ENCODE results near the gene CCDC171. TPM values are rescaled to one million over a fixed set of nuclear protein-coding genes. Genes with fewer than 3 reads are reported as not detected.

Gene CCDC171
- total and polyA plus RNA-seq, 2 of the 13 experiments (the other 11 are each of a cell fraction or from before 2014, with no cell fraction given) = 0.95 to 2.5 TPM

- TF ChIP-seq ZNF446 (CRISPR knock-in tag; IDR thresholded peaks at IDR 0.05) = 0 out of 2 replicates have a peak, but pooled peaks have one; percentile 56
- TF ChIP-seq ZSCAN9 (CRISPR knock-in tag; IDR thresholded peaks at IDR 0.05; ENCODE audit: borderline replicate concordance) = no peak
- TF ChIP-seq, protein P1, sequence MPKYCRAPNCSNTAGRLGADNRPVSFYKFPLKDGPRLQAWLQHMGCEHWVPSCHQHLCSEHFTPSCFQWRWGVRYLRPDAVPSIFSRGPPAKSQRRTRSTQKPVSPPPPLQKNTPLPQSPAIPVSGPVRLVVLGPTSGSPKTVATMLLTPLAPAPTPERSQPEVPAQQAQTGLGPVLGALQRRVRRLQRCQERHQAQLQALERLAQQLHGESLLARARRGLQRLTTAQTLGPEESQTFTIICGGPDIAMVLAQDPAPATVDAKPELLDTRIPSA (CRISPR knock-in tag; IDR thresholded peaks at IDR 0.05; ENCODE audit: borderline replicate concordance) = no peak
- peak; percentile 87 for TF ChIP-seq ZNF564 (CRISPR knock-in tag; IDR thresholded peaks at IDR 0.05)
- peak; percentile 85; the same call in 1 of the 2 replicates for TF ChIP-seq ZNF784 (CRISPR knock-in tag; IDR thresholded peaks at IDR 0.05; ENCODE audit: borderline replicate concordance)
- TF ChIP-seq TMF1 (CRISPR knock-in tag; IDR thresholded peaks at IDR 0.05; ENCODE audit: low read depth) = 0 out of 2 replicates have a peak, but pooled peaks have one; percentile 62
- no peak; the same call in 1 of the 2 replicates for TF ChIP-seq ZZZ3 (CRISPR knock-in tag; IDR thresholded peaks at IDR 0.05; ENCODE audit: borderline replicate concordance)
- TF ChIP-seq, protein P2, sequence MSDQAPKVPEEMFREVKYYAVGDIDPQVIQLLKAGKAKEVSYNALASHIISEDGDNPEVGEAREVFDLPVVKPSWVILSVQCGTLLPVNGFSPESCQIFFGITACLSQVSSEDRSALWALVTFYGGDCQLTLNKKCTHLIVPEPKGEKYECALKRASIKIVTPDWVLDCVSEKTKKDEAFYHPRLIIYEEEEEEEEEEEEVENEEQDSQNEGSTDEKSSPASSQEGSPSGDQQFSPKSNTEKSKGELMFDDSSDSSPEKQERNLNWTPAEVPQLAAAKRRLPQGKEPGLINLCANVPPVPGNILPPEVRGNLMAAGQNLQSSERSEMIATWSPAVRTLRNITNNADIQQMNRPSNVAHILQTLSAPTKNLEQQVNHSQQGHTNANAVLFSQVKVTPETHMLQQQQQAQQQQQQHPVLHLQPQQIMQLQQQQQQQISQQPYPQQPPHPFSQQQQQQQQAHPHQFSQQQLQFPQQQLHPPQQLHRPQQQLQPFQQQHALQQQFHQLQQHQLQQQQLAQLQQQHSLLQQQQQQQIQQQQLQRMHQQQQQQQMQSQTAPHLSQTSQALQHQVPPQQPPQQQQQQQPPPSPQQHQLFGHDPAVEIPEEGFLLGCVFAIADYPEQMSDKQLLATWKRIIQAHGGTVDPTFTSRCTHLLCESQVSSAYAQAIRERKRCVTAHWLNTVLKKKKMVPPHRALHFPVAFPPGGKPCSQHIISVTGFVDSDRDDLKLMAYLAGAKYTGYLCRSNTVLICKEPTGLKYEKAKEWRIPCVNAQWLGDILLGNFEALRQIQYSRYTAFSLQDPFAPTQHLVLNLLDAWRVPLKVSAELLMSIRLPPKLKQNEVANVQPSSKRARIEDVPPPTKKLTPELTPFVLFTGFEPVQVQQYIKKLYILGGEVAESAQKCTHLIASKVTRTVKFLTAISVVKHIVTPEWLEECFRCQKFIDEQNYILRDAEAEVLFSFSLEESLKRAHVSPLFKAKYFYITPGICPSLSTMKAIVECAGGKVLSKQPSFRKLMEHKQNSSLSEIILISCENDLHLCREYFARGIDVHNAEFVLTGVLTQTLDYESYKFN (CRISPR knock-in tag; conservative IDR thresholded peaks at IDR 0.05) = no peak; the same call in 1 of the 2 replicates
- TF ChIP-seq ZNF749 (CRISPR knock-in tag; IDR thresholded peaks at IDR 0.05; ENCODE audit: borderline replicate concordance) = peak; percentile 93
- TF ChIP-seq GATAD1 (CRISPR knock-in tag; IDR thresholded peaks at IDR 0.05) = no peak
- TF ChIP-seq ASH2L (IDR thresholded peaks at IDR 0.05; ENCODE audit: insufficient read length, low read depth, low read length) = peak; percentile 96
- TF ChIP-seq ZNF558 (CRISPR knock-in tag; IDR thresholded peaks at IDR 0.05; ENCODE audit: borderline replicate concordance) = 0 out of 2 replicates have a peak, but pooled peaks have one; percentile 16
- no peak for TF ChIP-seq ZNF343 (CRISPR knock-in tag; IDR thresholded peaks at IDR 0.05)
- TF ChIP-seq MTF2 (CRISPR knock-in tag; IDR thresholded peaks at IDR 0.05; ENCODE audit: borderline replicate concordance) = no peak
- TF ChIP-seq, protein P3, sequence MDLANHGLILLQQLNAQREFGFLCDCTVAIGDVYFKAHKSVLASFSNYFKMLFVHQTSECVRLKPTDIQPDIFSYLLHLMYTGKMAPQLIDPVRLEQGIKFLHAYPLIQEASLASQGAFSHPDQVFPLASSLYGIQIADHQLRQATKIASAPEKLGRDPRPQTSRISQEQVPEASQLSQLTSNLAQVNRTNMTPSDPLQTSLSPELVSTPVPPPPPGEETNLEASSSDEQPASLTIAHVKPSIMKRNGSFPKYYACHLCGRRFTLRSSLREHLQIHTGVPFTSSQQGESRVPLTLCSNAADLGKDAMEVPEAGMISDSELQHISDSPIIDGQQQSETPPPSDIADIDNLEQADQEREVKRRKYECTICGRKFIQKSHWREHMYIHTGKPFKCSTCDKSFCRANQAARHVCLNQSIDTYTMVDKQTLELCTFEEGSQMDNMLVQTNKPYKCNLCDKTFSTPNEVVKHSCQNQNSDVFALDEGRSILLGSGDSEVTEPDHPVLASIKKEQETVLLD (CRISPR knock-in tag; IDR thresholded peaks at IDR 0.05; ENCODE audit: low read depth) = no peak
- TF ChIP-seq ZNF644 (CRISPR knock-in tag; IDR thresholded peaks at IDR 0.05; ENCODE audit: low read depth) = no peak
- TF ChIP-seq SOX13 (IDR thresholded peaks at IDR 0.05) = no peak
- TF ChIP-seq SOX13 (CRISPR knock-in tag; conservative IDR thresholded peaks at IDR 0.05 in 1 of 2, IDR thresholded peaks at IDR 0.05 in 1 of 2) = 0 out of 4 replicates have a peak, but pooled peaks of 1 of the 2 experiments have one; percentile 18
- TF ChIP-seq ATM (IDR thresholded peaks at IDR 0.05; ENCODE audit: borderline replicate concordance) = no peak
- TF ChIP-seq TCF7 (IDR thresholded peaks at IDR 0.05; ENCODE audit: low read depth) = no peak
- peak; percentile 71 for TF ChIP-seq SPEN (CRISPR knock-in tag; IDR thresholded peaks at IDR 0.05; ENCODE audit: low read depth)
- TF ChIP-seq ZFP90 (CRISPR knock-in tag; IDR thresholded peaks at IDR 0.05; ENCODE audit: borderline replicate concordance) = no peak; the same call in 1 of the 2 replicates
- TF ChIP-seq RBFOX2 (IDR thresholded peaks at IDR 0.05; ENCODE audit: low read depth, low read length) = peak; percentile 92
These were observed 41.9 kb upstream of the CCDC171 start, which contains the start of gene PSIP1 (continued) for GRCh38 chr9:15510789-15511575.

All from HepG2 (cell line).